ENCODE measurements around the gene CTNNA3. TPM values are rescaled to one million over a fixed set of nuclear protein-coding genes. Genes with fewer than 3 reads are reported as not detected.

CTNNA3 gene
- total RNA-seq, 1 donor from 2014 or later = not detected

GRCh38 chr10:66258693-66259092 lies 1437.3 kb downstream of the CTNNA3 start:
- H3K4me3 ChIP-seq (ENCODE audit: low read depth, low read length) = no peak overlapping the region
- no peak for TF ChIP-seq CTCF (IDR thresholded peaks at IDR 0.05; ENCODE audit: insufficient read depth, low read length, severe bottlenecking)
- FAIRE-seq = no peak
- no peaks in the 10 kb centered on the region for H3K36me3 ChIP-seq (ENCODE audit: control insufficient read depth, insufficient read depth, low read length)
- no peaks in the 10 kb centered on the region for H3K27me3 ChIP-seq (ENCODE audit: control insufficient read depth, insufficient read depth, low read length)
- no peak for DNase-seq (ENCODE audit: low read depth)

- H3K36me3 ChIP-seq (ENCODE audit: control insufficient read depth, insufficient read depth, low read length) = no peaks in the 10 kb centered on the region
- H3K4me3 ChIP-seq (ENCODE audit: low read depth, low read length) = no peak overlapping the region
- DNase-seq (ENCODE audit: low read depth) (no peak), FAIRE-seq (no peak)
- H3K27me3 ChIP-seq (ENCODE audit: control insufficient read depth, insufficient read depth, low read length) = no peaks in the 10 kb centered on the region
- no peak for TF ChIP-seq CTCF (IDR thresholded peaks at IDR 0.05; ENCODE audit: insufficient read depth, low read length, severe bottlenecking)
Observed at GRCh38 chr10:66257801-66258200, 1438.2 kb downstream of the CTNNA3 start.

GRCh38 chr10:66252986-66253385 lies 1443.0 kb downstream of the CTNNA3 start:
- H3K27me3 ChIP-seq (ENCODE audit: control insufficient read depth, insufficient read depth, low read length) = no peaks in the 10 kb centered on the region
- TF ChIP-seq CTCF (IDR thresholded peaks at IDR 0.05; ENCODE audit: insufficient read depth, low read length, severe bottlenecking) = no peak
- no peak overlapping the region for H3K4me3 ChIP-seq (ENCODE audit: low read depth, low read length)
- FAIRE-seq = no peak
- DNase-seq (ENCODE audit: low read depth) = no peak
- H3K36me3 ChIP-seq (ENCODE audit: control insufficient read depth, insufficient read depth, low read length) = no peaks in the 10 kb centered on the region

GRCh38 chr10:66246177-66246576 lies 1449.8 kb downstream of the CTNNA3 start:
- DNase-seq (ENCODE audit: low read depth) = no peak
- no peak overlapping the region for H3K4me3 ChIP-seq (ENCODE audit: low read depth, low read length)
- no peak for FAIRE-seq
- no peaks in the 10 kb centered on the region for H3K27me3 ChIP-seq (ENCODE audit: control insufficient read depth, insufficient read depth, low read length)
- no peak for TF ChIP-seq CTCF (IDR thresholded peaks at IDR 0.05; ENCODE audit: insufficient read depth, low read length, severe bottlenecking)
- H3K36me3 ChIP-seq (ENCODE audit: control insufficient read depth, insufficient read depth, low read length) = no peaks in the 10 kb centered on the region

- FAIRE-seq (no peak), DNase-seq (ENCODE audit: low read depth) (no peak)
- no peaks in the 10 kb centered on the region for H3K27me3 ChIP-seq (ENCODE audit: control insufficient read depth, insufficient read depth, low read length)
- H3K36me3 ChIP-seq (ENCODE audit: control insufficient read depth, insufficient read depth, low read length) = no peaks in the 10 kb centered on the region
- no peak for TF ChIP-seq CTCF (IDR thresholded peaks at IDR 0.05; ENCODE audit: insufficient read depth, low read length, severe bottlenecking)
- no peak overlapping the region for H3K4me3 ChIP-seq (ENCODE audit: low read depth, low read length)
Observed at GRCh38 chr10:66244953-66245352, 1451.0 kb downstream of the CTNNA3 start.

- Histone ChIP-seq H3K27me3 (ENCODE audit: control insufficient read depth, insufficient read depth, low read length) (no peaks in the 10 kb centered on the region), H3K36me3 (ENCODE audit: control insufficient read depth, insufficient read depth, low read length) (no peaks in the 10 kb centered on the region), H3K4me3 (ENCODE audit: low read depth, low read length) (no peak overlapping the region)
- FAIRE-seq (no peak), DNase-seq (ENCODE audit: low read depth) (no peak)
- TF ChIP-seq CTCF (IDR thresholded peaks at IDR 0.05; ENCODE audit: insufficient read depth, low read length, severe bottlenecking) = no peak
Observed at GRCh38 chr10:66242885-66243284, 1453.1 kb downstream of the CTNNA3 start.
